Measurements from ENCODE around the gene TFCP2.
"Not testable (repeated sequence)": the region's sequence is repeated elsewhere in the genome, so short reads cannot be mapped to it uniquely, and the experiment has no call there.

TFCP2 gene

DNA sequence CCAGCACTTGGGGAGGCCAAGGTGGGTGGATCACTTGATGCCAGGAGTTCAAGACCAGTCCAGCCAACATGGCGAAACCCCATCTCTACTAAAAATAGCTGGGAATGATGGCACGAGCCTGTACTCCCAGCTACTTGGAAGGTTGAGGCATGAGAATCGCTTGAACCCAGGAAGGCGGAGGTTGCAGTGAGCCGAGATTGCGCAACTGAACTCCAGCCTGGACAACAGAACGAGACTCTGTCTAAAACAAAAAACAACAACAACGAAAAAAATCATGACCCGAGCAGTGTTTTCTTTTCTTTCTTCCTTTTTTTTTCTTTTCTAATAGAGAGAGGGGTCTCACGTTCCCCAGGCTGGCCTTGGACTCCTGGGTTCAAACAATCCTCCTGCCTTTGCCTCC is 86.0 kb downstream of the TFCP2 start:
- DNase-seq (ENCODE audit: insufficient read length, low spot score) (no peak), FAIRE-seq (no peak)

DNA sequence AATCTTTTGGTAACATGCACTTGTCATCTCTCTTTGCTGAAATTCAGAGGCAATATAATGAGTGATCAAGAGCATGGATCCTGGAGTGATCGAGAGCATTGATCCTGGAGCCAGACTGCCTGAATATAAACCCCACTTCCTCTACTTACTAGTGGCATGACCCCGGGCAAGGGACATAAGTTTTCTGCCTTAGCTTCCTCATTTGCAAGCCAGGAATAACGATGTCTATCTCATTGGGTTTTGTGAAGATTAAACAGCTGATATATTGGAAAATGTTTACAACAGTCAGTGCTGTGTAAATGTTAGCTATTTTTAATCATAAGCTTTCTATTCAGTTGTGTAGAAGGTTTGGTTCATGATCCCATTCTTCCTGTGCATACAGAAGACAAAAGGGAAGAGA is 87.2 kb downstream of the TFCP2 start:
- no peak for DNase-seq (ENCODE audit: insufficient read length, low spot score)
- FAIRE-seq, result no peak

DNA sequence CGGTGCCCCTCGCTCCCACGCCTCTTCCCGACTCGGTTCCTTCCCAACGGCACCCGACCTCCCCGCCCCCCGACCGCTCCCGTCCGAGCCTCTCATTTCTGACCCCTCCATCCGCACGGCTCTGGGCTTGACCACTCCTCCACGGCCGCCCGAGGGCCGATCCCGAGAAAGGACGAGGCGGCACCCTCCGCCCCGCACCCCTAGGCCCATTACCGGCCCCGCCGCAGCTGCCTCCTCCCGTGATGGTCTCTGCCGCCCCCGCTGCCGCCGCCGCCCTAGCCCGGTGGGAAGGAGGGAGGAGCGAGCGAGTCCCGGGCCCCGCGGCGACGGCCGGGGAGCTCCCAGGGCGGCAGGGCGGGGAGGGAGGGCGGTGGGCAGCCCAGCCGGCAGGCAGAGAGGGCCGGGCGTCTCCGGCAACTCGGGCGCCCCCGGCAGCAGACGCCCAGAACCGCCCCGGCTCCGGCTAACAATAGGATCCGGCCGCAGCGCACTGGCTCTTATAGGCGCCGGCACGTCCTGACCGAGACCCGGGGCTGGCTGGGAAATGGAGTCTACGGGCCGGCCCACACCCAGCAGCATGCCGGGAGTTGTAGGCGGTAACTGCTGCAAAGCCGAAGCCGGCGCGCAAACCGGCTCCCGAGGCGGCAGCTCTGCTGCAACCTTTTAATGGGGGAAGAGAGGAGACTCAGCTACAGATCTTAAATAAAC is 89.7 kb downstream of the TFCP2 start, which contains the start of gene CSRNP2:
CSRNP2 (minus strand) TSS at position 471 of the 708 bp plus-strand sequence. CDS start 7,035 bp downstream, outside the sequence.
- FAIRE-seq (peak; percentile 93), DNase-seq (ENCODE audit: insufficient read length, low spot score) (peak; percentile 94)

DNA sequence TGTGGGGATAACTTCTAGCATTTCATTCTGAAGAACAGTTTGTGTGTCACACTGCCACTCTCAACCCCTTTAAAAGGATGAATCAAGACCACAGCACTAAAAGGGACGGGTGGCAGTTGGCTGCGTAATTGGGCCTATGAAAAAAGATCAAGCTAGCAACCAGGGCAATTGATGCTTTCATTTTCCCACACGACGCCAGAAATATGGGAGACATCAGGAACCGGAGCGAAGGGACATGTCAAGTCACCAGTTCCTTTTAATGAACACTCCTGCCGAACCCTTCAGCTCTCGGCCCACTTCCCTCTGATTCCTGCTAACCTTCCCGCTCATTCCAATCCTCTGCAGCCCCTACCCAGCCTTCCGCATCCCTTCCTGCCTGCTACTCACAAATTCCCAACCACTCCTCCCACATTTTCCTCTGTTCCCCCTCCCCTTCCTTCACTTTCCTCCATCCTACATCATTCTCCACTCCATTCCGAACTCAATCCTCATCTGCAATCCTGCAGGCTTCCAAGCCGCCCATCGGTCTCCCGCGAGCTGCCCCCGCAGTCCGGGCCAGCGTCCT is 90.3 kb downstream of the TFCP2 start:
- DNase-seq (ENCODE audit: insufficient read length, low spot score), result no peak
- FAIRE-seq, result no peak

DNA sequence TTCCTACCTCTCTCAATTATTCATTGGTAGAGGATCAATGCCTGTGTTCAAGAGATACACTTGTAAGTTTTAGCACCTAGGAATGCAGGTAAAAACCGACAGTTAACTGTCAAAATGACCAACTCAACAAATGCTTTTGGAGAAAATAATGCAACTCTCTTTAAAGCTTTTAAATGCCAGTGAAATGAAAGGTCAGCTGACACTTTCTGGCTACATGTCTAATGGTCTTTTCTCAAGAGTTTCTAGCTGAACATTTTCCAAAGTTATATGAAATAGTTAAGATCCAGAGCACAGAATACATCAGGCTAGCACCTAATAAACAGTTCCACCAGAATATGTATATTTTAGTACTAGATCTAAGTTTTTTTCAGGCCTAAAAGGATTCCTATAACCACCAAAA is 91.5 kb downstream of the TFCP2 start:
- DNase-seq (ENCODE audit: insufficient read length, low spot score) (no peak), FAIRE-seq (no peak)

DNA sequence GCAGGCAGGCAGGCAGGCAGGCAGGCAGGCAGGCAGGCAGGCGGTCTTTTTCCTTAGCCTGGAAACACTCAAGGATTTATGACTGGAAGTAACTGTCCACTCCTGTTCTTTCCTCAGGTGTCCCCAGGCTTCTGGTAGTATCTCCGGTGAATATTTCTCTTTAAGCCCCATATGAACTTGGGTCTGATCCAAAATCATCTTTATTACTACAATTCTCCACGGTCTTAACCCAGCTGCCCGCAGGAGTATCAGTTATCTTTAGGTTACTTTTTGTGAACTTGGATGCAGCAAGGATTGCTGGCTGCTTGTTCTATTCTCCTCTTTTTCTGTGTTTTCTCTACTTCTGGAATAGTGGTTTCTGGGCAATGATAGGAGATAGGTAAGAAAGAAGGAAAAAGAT is 92.8 kb downstream of the TFCP2 start:
- no peak for FAIRE-seq
- DNase-seq (ENCODE audit: insufficient read length, low spot score), result no peak

DNA sequence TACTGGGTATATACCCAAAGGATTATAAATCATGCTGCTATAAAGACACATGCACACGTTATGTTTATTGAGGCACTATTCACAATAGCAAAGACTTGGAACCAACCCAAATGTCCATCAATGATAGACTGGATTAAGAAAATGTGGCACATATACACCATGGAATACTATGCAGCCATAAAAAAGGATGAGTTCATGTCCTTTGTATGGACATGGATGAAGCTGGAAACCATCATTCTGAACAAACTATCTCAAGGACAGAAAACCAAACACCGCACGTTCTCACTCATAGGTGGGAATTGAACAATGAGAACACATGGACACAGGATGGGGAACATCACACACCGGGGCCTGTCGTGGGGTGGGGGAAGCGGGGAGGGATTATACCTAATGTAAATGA is 94.1 kb downstream of the TFCP2 start:
- DNase-seq (ENCODE audit: insufficient read length, low spot score); FAIRE-seq: not testable (repeated sequence)

DNA sequence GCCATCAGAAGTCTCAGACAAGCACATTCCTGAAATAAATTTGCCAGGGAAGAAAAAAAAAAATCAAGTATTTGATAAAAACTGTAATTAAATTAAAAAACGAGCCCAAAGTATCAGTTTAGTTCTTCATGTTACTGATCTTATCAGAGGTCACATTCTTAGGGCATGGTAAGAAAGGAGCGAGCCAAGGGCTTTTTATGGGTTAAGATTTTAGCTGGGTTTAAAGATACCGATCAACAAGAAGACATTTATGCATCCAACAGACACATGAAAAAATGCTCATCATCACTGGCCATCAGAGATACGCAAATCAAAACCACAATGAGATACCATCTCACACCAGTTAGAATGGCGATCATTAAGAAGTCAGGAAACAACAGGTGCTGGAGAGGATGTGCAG is 94.6 kb downstream of the TFCP2 start:
- FAIRE-seq; DNase-seq (ENCODE audit: insufficient read length, low spot score): not testable (repeated sequence)

DNA sequence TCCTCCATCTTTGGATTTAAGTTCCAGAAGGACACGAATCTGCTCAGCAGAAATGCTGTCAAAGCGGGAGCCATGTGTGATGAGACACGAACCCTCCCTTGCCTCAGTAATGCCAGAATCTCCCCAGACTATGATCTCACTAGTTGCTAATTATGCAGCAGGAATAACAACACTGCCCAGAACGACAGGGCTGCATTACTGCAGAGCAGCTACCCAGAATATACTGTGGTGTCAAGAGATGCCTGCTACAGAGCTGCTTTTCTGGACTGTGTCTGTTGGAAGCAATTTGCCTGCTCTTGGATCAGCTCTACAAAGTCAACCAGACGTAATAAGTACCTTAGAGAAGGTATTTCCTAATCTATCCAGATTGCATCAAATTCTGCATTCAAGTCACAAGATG is 95.0 kb downstream of the TFCP2 start:
- FAIRE-seq (no peak), DNase-seq (ENCODE audit: insufficient read length, low spot score) (no peak)

DNA sequence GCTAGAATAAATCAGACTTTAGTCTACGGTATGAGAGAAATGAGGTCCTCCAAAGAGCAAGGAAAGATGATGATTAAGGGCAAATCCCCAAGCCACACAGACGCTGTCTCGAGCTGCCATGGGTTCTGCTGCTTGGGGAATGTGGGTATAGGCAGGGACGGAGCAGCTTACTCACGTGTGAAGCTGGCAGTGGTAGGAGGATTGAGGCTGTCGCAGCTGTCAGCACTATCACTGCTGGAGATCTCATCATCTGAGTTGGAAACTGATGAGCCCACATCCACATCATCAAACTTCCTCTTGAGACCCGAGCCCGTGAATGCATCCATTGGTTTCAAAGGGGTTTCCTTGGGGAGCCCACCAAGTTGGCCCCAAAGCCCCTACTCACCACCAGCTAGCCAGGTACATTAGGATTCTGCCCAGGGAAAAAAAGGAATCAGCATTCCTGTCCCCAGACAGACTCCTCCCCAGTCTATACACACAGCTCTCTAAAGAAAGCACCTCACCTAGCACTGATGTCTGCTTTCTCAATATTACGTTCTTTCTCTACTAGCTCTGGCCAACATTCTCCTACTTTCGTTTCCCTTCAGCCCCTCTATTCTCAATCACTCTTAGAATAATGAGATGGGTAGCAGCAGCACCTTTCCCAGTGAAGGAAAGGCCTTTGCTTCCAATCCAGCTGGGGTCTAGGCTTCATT is 96.6 kb downstream of the TFCP2 start:
- no peak for DNase-seq (ENCODE audit: insufficient read length, low spot score)
- FAIRE-seq, result no peak

DNA sequence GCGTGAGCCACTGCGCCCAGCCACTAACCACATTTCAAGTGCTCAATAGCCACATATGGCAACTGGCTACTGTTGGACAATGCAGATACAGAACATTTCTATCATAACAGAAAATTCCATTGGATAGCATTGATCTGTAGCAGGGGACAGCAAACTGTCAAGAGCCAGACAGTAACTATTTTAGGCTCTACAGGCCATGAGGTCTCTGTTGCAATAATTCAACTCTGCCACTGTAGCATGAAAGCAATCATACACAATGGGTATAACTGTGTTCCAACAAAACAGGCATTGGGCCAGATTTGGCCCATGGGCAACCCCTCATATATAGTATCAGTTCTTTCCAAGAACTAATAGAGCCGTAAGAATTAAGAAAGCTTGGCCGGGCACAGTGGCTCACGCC is 97.5 kb downstream of the TFCP2 start:
- DNase-seq (ENCODE audit: insufficient read length, low spot score) (no peak), FAIRE-seq (no peak)

DNA sequence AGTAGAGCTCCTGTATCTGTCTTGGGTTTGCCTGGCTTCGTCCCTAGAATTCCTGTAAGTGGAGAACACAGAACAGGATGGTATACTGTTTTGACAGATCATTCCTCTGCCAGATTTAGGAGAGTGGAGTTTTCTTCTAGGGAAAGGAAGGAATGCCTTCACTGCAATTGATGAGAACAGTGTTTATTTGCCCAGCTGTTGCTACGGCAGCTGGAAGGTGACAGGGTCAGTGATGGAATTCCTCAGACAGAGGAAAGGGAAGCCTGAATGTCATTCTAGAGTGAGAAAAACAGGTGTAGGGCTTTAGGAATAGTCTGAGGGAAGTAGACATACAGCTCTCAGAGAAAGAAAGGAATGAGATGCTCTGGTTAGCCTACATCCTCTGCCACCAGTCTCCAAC is 101.3 kb downstream of the TFCP2 start:
- FAIRE-seq (no peak), DNase-seq (ENCODE audit: insufficient read length, low spot score) (no peak)

DNA sequence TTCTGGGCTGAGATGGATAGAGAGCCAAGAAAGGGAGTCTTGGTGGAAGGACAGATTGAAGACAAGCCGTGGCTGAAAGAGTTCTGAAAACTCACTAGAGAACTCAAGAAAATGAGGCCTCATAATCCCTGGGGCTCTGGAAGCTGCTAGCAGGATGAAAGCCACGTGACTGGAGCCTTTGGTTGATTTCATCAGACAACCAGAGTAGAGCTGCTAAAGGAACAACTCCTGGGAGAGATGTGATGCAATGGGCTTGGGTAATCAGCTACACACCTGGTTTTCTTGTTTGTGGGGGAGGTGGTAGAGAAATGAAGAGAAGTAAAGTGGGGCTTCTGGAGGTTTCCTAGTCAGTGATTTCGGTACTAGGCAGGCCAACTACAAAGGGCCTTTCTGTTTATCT is 102.9 kb downstream of the TFCP2 start:
- no peak for FAIRE-seq
- DNase-seq (ENCODE audit: insufficient read length, low spot score), result no peak

DNA sequence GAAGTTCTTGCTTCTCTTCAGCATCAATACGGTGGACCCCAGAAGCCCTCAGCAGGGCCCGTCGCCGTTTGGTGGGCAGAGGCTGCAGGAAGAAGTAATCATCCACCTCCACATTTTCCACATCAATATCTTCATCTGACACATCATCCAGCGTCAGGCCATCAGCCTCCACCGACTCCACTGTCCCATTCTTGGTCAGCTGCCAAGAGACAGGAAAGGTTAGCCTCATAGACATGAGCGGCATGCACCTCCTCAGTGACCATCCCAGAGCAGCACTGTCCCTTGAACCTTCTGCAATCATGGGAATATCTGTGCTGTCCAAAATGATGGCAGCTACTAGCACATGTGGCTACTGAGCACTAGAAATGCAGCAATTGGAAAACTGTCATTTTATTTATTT is 105.2 kb downstream of the TFCP2 start:
- no peak for FAIRE-seq
- no peak for DNase-seq (ENCODE audit: insufficient read length, low spot score)

DNA sequence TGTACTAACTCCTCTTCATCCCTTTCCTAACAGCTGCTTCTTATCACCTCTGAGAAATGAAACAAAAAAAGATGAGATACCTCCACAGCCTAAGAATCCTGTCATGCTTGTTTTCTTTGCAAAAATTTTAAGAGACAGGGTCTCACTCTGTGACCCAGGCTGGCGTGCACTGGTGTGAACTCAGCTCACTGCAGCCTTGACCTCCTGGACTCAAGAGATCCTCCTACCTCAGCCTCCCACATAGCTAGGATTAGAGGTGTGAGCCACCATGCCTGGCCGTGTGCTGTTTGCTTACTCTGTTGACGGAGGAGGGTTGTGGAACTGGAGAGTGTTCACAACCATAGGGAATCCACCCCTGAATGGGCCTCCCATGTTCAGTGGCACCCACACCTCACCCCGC is 105.7 kb downstream of the TFCP2 start:
- DNase-seq (ENCODE audit: insufficient read length, low spot score), result no peak
- FAIRE-seq, result no peak

DNA sequence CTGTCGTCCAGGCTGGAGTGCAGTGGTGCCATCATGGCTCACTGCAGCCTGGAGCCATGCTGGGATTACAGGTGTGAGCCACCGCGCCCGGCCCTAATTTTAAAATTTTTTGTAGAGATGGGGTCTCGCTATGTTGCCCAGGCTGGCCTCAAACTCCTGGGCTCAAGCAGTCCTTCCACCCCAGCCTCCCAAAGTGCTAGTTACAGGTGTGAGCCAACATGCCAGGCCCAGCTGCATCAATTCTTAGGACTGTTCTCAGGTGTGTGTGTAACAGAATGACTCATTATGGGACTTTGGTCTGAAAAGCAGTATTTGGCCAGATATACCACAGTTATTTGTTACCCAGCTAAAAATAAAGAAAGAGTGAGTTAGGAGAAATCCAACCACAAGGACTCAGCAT is 107.4 kb downstream of the TFCP2 start:
- no peak for DNase-seq (ENCODE audit: insufficient read length, low spot score)
- FAIRE-seq, result no peak

DNA sequence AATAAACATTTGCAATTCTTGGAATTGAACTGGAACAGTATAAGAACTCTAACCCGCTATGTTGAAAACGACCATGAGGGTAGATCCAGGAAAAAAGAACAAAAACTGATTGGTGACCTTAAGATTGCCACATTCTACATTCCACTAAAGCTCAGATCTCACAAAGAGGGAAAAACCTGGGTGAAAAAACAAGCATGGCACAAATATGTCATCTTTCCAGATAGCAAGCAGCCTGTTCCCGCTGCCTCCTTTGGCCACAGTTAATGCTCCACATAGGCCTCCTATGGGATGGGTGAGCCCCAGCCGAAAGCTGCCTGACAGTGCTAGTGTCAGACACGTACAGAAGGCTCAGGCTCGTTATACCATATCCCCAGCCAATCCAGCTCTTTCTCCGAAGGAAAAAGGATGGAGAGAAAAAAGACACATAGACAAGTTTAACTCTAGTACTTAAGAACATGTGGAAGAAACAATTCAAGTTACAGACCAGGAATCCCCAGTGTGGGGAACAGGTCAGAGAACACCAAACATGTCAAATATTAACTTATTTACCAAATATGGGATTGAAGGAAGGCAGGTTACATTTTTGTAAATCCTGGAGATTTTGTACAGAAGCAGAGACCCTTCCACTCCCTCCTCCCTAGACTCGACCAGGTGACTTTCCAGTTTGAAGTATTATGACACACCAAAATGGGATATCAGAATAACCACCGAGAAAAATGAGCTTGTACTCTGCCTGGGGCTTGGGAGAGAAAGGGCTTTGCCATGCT is 110.1 kb downstream of the TFCP2 start:
- no peak for DNase-seq (ENCODE audit: insufficient read length, low spot score)
- FAIRE-seq, result no peak

DNA sequence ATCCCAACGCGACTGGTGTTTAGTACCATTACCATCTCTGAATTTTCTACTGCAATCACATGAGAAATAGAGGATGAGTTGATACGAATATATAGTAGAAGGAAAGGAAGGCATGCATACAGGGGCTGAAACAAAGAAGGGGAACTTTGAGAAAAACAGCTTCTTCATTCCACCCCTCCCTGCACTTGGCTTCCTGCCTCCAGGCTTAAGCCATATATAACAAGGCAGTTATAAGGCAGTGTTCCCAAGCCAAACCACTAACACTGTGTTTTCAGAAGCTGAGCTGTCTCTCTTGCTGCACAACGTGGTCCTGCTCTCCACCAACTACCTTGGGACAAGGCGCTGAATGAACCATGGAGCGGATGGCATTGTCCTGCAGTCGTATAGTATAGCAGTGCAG is 113.8 kb downstream of the TFCP2 start:
- no peak for FAIRE-seq
- DNase-seq (ENCODE audit: insufficient read length, low spot score), result no peak

DNA sequence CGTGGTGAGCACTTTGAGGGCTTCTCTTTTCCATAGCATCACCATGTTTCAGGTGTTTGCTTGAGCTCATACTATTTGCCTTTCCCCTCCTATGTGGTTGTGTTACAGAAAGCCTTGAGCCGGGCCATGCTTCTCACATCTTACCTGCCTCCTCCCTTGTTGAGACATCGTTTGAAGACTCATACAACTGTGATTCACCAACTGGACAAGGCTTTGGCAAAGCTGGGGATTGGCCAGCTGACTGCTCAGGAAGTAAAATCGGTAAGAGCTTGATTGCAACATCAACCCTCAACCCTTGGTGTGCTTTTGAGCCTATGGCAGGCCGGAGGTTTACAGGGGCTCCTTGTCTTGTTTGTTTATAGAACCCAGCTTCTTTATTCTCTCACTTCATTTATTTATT is 116.7 kb downstream of the TFCP2 start:
- FAIRE-seq, result no peak
- no peak for DNase-seq (ENCODE audit: insufficient read length, low spot score)

DNA sequence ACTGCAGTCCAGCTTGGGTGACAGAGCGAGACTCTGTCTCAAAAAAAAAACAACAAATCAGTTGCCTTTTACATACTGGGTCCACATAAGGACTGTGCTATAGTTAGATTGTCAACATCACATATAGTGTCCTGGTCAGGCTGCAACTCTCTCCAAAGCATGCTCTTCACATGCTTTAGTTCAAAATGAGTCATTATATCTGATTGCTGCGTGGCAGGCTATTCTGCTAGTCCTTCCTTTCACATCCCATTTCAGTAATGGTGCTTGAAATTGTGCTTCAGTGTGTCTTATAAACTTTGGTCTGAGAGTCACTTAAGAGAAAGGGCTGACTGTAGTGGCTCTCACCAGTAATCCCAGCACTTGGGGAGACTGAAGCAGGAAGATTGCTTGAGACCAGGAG is 117.9 kb downstream of the TFCP2 start:
- FAIRE-seq (no peak), DNase-seq (ENCODE audit: insufficient read length, low spot score) (no peak)

DNA sequence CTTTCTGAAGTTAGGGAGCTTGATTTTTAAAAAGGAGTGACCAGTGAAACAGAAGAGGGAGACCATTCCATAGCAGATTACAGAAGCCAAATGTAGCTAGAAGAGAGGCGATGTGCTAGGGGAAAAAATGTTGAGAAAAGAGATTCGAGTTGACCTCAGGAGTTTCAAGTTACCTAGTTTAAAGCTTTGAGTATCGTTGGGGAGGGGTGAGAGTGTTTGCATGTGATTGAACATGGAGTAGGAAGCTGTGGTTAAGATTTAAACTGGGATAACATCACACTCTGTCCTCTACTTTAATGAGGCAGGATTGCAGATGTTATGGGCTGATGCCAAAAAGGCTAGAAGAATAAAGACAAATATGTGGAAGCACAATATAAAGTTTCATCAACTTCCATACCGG is 121.1 kb downstream of the TFCP2 start:
- FAIRE-seq, result no peak

More for the DNA sequence above, 121.1 kb downstream of the TFCP2 start:
- no peak for DNase-seq (ENCODE audit: insufficient read length, low spot score)

Measured in GM19239 (cell line).